GM19043 (cell line): ENCODE results near the gene PLXND1.

Experiments used
- ATAC-seq: cut with Tn5 transposase; IDR thresholded peaks from one replicate; pipeline ENCODE4 v1.9.1; 2021; ENCODE audit warnings: low read depth; ENCODE audit not compliant: unreplicated experiment

The PLXND1 gene

GRCh38 chr3:129587566-129588210, 18.8 kb downstream of the PLXND1 start:
- ATAC-seq = no peak

GRCh38 chr3:129586746-129587430, 19.6 kb downstream of the PLXND1 start:
- ATAC-seq = no peak

GRCh38 chr3:129585949-129586657, 20.4 kb downstream of the PLXND1 start:
- no peak for ATAC-seq

- ATAC-seq = no peak
Measured at GRCh38 chr3:129584631-129585030, 21.8 kb downstream of the PLXND1 start.

GRCh38 chr3:129583289-129583688, 23.2 kb downstream of the PLXND1 start:
- no peak for ATAC-seq

GRCh38 chr3:129582799-129583198, 23.7 kb downstream of the PLXND1 start:
- ATAC-seq = no peak

- no peak for ATAC-seq
Measured at GRCh38 chr3:129581623-129582022, 24.9 kb downstream of the PLXND1 start.

- no peak for ATAC-seq
Measured at GRCh38 chr3:129579991-129580390, 26.5 kb downstream of the PLXND1 start.

GRCh38 chr3:129577925-129578786, 28.3 kb downstream of the PLXND1 start:
- ATAC-seq = peak; percentile 57

GRCh38 chr3:129577366-129577765, 29.1 kb downstream of the PLXND1 start:
- ATAC-seq = no peak

- ATAC-seq = peak; percentile 60
Measured at GRCh38 chr3:129576514-129577352, 29.7 kb downstream of the PLXND1 start.

GRCh38 chr3:129575997-129576384, 30.5 kb downstream of the PLXND1 start:
- no peak for ATAC-seq

- ATAC-seq = no peak
Measured at GRCh38 chr3:129575233-129575996, 31.1 kb downstream of the PLXND1 start.

- ATAC-seq = no peak
Measured at GRCh38 chr3:129574206-129574605, 32.3 kb downstream of the PLXND1 start.

- no peak for ATAC-seq
Measured at GRCh38 chr3:129573493-129573892, 33.0 kb downstream of the PLXND1 start.

- no peak for ATAC-seq
Measured at GRCh38 chr3:129572603-129573002, 33.9 kb downstream of the PLXND1 start.

- ATAC-seq = no peak
Measured at GRCh38 chr3:129571605-129572547, 34.6 kb downstream of the PLXND1 start.

- ATAC-seq = no peak
Measured at GRCh38 chr3:129569856-129570255, 36.6 kb downstream of the PLXND1 start.
